Esophagus squamous epithelium (tissue), 4 donors: ENCODE measurements around the gene SMPD2.

Source experiments
- CTCF ChIP-seq, 6 experiments: fragments of 450-650 bp in 4 of 6; fragments of 200-600 bp in 2 of 6; sonication (generic) in 2 of 6; IDR thresholded peaks; one replicate each; pipeline ENCODE4 v1.5.1; 2016 to 2019; ENCODE audit warnings: antibody characterized with exemption in 6 of 6, mild to moderate bottlenecking in 4 of 6, moderate library complexity in 4 of 6
- POLR2A ChIP-seq, 4 donors: fragments of 450-650 bp; IDR thresholded peaks; one replicate each; pipeline ENCODE4 v1.6.1; 2017; ENCODE audit warnings: antibody characterized with exemption in 4 of 4, mild to moderate bottlenecking in 4 of 4, moderate library complexity in 3 of 4

DNA sequence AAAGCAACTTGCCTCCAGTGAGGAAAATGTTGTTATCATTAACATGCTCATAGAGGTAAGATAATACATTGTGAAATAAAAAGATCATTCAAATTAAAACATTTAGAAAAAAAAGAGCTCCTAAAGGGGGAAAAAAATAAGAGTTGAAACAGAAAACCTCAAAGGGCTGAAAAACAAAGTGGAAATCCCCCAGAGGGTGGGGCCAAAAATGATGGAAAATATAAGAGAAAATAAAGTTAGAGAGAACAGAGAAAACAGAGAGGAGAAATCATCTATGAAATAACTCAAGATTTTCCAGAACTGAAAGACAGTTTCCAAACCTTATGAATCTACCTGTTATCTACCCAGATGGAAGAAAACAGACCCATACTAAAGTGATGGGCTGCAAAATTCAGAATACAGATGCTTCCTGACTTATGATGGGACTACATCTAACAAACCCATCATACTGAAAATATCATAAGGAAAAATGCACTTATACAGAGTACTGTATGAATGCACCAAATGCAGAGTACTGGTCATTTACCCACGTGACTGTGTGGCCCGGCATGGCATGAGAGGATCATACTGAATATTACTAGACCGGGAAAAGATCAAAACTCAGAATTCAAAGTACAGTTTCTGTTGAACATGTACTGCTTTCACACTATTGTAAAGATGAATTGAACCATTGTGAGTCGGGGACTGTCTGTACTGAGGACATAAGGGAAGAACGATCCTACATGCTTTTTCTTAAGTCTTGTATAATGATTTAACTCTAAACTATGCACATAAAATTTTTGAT lies 38.5 kb downstream of the SMPD2 start:
- TF ChIP-seq CTCF (IDR thresholded peaks at IDR 0.05) (no peak), POLR2A (IDR thresholded peaks at IDR 0.05) (no peak)
